B cell (primary cell): ENCODE measurements around the gene HACD2.

Experiments
- EZH2 ChIP-seq: IDR thresholded peaks from 2 replicates; pipeline ENCODE4 v1.6.1; 2012; ENCODE audit warnings: borderline replicate concordance, low read depth, mild to moderate bottlenecking, moderate library complexity, low read length; ENCODE audit not compliant: insufficient read depth, poor library complexity, severe bottlenecking
- TF ChIP-seq, protein P1 (sequence below): fragments of 200-600 bp; IDR thresholded peaks from one replicate; pipeline ENCODE4 v1.8.0; 2022; ENCODE audit warnings: antibody characterized with exemption, mild to moderate bottlenecking

DNA sequence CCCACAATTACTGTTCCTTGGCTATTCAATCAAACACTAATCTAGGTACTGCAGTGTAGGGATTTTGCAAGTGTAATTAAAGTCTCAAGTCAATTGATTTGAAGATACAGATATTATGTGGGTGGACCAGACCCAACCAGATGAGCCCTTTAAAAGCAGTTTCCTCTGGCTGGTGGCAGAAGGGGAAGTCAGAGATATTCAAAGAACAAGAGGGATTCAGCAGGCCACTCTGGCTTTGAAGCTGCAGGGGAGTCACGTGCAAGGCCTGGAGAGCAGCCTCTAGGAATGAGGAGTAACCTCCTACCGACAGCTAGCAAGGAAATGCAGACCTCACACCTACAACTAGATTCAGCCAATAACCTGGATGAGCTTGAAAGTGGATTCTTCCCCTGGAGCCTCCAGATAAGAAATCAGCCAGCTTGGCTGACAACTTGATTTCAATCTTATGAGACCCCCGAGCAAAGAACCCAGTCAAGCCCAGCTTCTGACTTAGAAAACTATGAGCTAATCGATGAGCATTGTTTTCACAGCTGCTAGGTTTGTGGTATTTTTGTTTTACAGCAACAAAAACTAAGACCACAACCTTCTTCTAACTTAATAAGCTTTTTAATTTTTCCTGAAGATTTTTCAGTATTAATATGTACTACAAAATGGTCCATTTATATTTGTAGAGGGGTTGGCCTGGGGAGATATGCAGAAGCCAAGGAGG, 13.4 kb downstream of the HACD2 start:
- no peak for TF ChIP-seq EZH2
- TF ChIP-seq, protein P1, sequence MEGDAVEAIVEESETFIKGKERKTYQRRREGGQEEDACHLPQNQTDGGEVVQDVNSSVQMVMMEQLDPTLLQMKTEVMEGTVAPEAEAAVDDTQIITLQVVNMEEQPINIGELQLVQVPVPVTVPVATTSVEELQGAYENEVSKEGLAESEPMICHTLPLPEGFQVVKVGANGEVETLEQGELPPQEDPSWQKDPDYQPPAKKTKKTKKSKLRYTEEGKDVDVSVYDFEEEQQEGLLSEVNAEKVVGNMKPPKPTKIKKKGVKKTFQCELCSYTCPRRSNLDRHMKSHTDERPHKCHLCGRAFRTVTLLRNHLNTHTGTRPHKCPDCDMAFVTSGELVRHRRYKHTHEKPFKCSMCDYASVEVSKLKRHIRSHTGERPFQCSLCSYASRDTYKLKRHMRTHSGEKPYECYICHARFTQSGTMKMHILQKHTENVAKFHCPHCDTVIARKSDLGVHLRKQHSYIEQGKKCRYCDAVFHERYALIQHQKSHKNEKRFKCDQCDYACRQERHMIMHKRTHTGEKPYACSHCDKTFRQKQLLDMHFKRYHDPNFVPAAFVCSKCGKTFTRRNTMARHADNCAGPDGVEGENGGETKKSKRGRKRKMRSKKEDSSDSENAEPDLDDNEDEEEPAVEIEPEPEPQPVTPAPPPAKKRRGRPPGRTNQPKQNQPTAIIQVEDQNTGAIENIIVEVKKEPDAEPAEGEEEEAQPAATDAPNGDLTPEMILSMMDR: no peak
